GM18520 (cell line): ENCODE results near the gene PKD2L2.
"Not testable (repeated sequence)": the region's sequence is repeated elsewhere in the genome, so short reads cannot be mapped to it uniquely, and the experiment has no call there.

Experiments
- ATAC-seq: cut with Tn5 transposase; IDR thresholded peaks from one replicate; pipeline ENCODE4 v1.9.1; 2021; ENCODE audit not compliant: unreplicated experiment

The PKD2L2 gene

GRCh38 chr5:137888863-137889759 lies at the start of gene PKD2L2:
TSS of gene PKD2L2 (plus strand) at chr5:137889457. CDS start at chr5:137889492, 35 bp downstream.
- peak; percentile 93 for ATAC-seq

- ATAC-seq: no peak
Observed at GRCh38 chr5:137842296-137842695, 47.0 kb upstream of the PKD2L2 start.

GRCh38 chr5:137843676-137844299 lies 45.5 kb upstream of the PKD2L2 start:
- no peak for ATAC-seq

- ATAC-seq: no peak
Observed at GRCh38 chr5:137845472-137845871, 43.8 kb upstream of the PKD2L2 start.

GRCh38 chr5:137847687-137848086 lies 41.6 kb upstream of the PKD2L2 start:
- no peak for ATAC-seq

GRCh38 chr5:137853165-137853564 lies 36.1 kb upstream of the PKD2L2 start:
- ATAC-seq: not testable (repeated sequence)

- ATAC-seq: no peak
Observed at GRCh38 chr5:137856201-137856600, 33.1 kb upstream of the PKD2L2 start.

- ATAC-seq: no peak
Observed at GRCh38 chr5:137856916-137857862, 32.1 kb upstream of the PKD2L2 start.

- ATAC-seq: peak; percentile 59
Observed at GRCh38 chr5:137858223-137858916, 30.9 kb upstream of the PKD2L2 start.

- ATAC-seq: no peak
Observed at GRCh38 chr5:137858954-137859353, 30.3 kb upstream of the PKD2L2 start.

GRCh38 chr5:137862251-137862650 lies 27.0 kb upstream of the PKD2L2 start:
- no peak for ATAC-seq

- ATAC-seq: not testable (repeated sequence)
Observed at GRCh38 chr5:137863653-137864052, 25.6 kb upstream of the PKD2L2 start.

- ATAC-seq: no peak
Observed at GRCh38 chr5:137866541-137867388, 22.5 kb upstream of the PKD2L2 start.

- no peak for ATAC-seq
Observed at GRCh38 chr5:137867664-137868063, 21.6 kb upstream of the PKD2L2 start, which contains the start of gene MYOT. TSS of gene MYOT (plus strand) at chr5:137867860. CDS start at chr5:137870652, 2,792 bp downstream.

- no peak for ATAC-seq
Observed at GRCh38 chr5:137870647-137871339, 18.5 kb upstream of the PKD2L2 start.

GRCh38 chr5:137871571-137871970 lies 17.7 kb upstream of the PKD2L2 start:
- ATAC-seq: no peak

GRCh38 chr5:137872466-137872865 lies 16.8 kb upstream of the PKD2L2 start:
- no peak for ATAC-seq

GRCh38 chr5:137876101-137876500 lies 13.2 kb upstream of the PKD2L2 start:
- ATAC-seq: no peak

GRCh38 chr5:137880313-137880712 lies 8.9 kb upstream of the PKD2L2 start:
- ATAC-seq: no peak
